Coronary artery (tissue), 2 donors: ENCODE results near the gene TRIM58.

Source experiments
- DNase-seq: peaks from one replicate; pipeline ENCODE4 v3.0.0-alpha.2; 2017; ENCODE audit warnings: low spot score
- H3K27ac ChIP-seq, 2 donors: fragments of 200-600 bp; sonication (generic); one replicate each; pipeline ENCODE4 v1.5.1; 2016 to 2019
- H3K4me3 ChIP-seq: fragments of 200-600 bp; sonication (generic); 2 replicates; pipeline ENCODE4 v1.5.1; 2016; ENCODE audit warnings: mild to moderate bottlenecking, moderate library complexity
- TF ChIP-seq, protein P1 (sequence below): fragments of 200-600 bp; sonication (generic); IDR thresholded peaks from one replicate; pipeline ENCODE4 v1.5.1; 2019; ENCODE audit warnings: antibody characterized with exemption

Gene TRIM58

DNA sequence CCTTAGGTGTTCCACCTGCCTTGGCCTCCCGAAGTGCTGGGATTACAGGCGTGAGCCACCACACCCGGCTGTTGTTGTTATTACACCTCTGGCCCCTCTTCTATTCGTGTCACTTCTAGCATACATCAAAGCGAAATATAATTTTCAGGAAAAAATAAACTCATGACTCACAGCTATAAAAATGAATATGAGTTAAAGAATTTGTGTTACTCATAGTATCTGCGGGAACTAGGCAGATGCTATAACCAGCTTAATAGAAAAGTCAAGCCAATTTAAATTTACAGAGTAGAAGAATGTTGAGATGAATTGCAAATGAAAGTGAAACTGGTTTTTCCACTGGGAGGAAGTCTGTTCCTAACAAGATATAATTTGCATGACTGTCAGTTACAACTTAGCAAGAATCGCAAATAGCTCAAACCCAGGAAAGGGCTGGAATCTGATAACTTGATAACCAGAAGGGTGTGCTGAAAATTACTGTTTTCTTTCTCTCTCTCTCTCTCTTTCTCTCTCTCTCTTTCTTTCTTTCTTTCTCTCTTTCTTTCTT lies 49.6 kb downstream of the TRIM58 start:
- no peak for DNase-seq
- Histone ChIP-seq H3K4me3 (peak overlapping the region; percentile 64), H3K27ac (peak overlapping the region in 1 of 2 donors; percentile 15)
- TF ChIP-seq, protein P1, sequence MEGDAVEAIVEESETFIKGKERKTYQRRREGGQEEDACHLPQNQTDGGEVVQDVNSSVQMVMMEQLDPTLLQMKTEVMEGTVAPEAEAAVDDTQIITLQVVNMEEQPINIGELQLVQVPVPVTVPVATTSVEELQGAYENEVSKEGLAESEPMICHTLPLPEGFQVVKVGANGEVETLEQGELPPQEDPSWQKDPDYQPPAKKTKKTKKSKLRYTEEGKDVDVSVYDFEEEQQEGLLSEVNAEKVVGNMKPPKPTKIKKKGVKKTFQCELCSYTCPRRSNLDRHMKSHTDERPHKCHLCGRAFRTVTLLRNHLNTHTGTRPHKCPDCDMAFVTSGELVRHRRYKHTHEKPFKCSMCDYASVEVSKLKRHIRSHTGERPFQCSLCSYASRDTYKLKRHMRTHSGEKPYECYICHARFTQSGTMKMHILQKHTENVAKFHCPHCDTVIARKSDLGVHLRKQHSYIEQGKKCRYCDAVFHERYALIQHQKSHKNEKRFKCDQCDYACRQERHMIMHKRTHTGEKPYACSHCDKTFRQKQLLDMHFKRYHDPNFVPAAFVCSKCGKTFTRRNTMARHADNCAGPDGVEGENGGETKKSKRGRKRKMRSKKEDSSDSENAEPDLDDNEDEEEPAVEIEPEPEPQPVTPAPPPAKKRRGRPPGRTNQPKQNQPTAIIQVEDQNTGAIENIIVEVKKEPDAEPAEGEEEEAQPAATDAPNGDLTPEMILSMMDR, result no peak

DNA sequence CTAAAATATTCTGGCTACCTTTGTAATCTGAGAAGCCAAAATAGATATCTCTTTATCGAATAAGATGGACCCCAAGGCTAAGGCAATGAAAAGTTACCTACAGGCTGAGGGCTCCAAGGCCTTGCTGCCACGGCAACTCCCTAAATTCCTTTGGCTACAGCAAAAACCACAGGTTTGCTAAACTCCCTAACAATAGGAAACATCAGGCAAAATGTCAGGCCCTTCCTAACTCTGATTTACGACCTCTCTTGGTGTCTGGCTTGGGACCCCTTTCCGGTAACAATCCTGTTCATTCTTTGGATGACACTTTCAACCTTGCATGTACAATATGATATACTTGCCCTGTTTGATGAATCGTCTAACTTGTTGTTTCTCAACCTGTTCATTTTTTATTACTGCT lies 51.8 kb downstream of the TRIM58 start:
- no peak overlapping the region for H3K4me3 ChIP-seq
- no peak for DNase-seq
- H3K27ac ChIP-seq, result no peak overlapping the region
- TF ChIP-seq, protein P1, result no peak

DNA sequence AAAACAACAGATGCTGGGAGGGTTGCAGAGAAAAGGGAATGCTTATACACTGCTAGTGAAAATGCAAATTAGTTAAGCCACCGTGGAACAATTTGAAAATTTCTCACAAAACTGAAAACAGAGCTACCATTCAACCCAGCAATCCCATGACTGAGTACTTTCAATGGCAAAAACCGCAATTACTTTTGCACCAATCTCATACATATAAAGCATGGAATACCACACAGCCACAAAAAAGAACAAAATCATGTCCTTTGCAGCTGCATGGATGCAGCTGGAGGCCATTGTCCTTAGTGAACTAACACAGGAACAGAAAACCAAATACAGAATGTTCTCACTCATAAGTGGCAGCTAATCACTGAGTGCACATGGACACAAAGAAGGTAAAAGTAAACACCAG lies 56.8 kb downstream of the TRIM58 start:
- H3K4me3 ChIP-seq, result no peak overlapping the region
- TF ChIP-seq, protein P1, result no peak
- no peak for DNase-seq
- no peak overlapping the region for H3K27ac ChIP-seq

DNA sequence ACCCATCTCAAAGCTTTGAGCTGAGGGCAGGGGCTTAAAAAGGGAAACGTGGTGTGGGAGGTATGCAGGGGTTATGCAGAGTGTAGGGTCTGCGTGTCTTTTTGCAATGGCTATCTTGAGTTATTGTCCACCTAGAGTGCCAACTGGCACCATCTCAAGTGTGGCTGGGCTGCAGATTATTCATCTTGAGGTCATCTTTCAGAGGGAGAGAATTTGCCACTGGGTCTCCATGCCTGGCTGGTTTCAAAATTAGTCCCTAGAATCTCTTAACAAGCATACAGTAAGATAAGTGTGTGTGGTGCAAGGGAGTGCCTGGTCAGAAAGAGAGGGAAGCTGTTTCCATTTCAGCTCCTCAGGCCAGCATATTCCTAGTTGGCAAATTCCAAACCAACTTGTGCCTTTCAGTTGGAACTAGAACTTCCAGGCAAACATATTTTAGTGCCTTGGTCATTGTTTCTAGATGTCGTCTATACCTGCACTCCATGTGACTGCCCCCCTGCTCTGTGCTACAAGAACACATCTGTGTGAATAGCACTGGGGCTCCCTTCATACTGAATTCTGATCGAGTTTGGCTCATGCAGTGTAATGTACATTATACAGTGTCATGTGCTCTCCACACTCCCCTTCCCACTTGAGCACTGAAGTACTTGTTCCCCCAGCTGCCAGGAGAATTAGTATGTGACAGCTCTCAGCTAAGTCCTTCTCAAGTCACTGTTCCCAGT lies 58.1 kb downstream of the TRIM58 start:
- Histone ChIP-seq H3K27ac (no peak overlapping the region), H3K4me3 (no peak overlapping the region)
- TF ChIP-seq, protein P1, result no peak
- DNase-seq, result no peak

DNA sequence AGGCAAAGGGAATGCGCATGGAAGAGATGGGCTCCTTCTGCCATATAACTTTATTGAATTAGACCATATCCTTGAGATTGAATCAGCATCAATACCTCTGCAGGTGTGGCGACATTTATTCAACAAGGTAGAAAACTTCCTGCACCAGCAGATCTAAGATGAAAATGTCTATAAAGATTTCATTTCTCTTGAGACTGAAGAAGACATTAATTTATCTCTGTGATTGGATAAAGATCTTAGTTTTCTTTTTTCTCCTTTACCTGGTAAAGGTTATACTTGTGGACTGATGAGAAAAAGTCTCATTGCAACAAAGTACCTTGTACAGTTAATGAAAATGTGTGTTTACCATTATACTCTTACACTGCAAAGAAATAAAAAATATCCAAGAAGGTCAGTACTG lies 63.0 kb downstream of the TRIM58 start, which contains the start of gene OR2T8:
OR2T8 (plus strand) TSS at position 301 of the 400 bp plus-strand sequence. CDS start 766 bp downstream, outside the sequence.
- H3K4me3 ChIP-seq, result no peak within 1 kb of the TSS
- no peak for DNase-seq
- TF ChIP-seq, protein P1, result no peak
- H3K27ac ChIP-seq, result no peak within 1 kb of the TSS

DNA sequence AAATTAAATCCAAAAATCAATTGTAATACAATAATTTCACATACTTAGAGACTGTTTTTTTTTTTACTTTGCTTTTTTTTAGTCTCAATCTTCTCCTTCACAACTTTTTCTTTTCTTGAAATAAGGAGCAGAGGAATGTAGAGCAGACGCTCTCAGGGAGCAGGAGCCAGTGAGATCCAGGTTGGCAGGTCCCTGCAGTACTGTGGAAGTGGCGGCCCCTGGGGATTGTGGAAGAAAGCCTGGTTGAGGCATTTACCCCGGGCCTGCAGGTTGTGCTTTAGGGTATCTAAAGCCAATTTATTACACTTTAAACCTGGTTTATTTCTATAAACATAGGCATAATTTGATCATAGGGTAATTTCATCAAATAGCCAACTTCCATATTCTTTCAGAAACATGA lies 67.0 kb downstream of the TRIM58 start:
- Histone ChIP-seq H3K4me3 (no peak overlapping the region), H3K27ac (no peak overlapping the region)
- TF ChIP-seq, protein P1, result no peak
- DNase-seq, result no peak

DNA sequence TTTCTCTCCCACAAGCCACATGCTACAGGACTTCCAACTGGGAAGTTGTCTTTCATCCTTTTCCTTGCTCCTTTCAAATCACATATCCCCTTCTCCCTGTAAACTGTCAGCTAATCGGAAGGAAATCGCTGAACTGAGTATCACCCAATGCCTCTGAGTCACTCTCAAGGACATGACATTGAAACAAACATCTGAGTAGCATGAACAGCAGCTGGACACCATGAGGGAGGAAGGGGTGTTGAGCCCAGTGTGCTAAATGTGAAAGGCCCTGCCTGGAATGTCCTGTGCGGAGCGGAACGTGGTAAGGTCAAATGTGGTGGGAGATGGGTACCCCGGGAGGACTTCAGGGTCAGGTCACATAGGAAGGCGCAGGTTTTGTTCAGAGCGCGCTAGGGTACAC lies 67.9 kb downstream of the TRIM58 start, which contains the start of gene OR2AJ1:
OR2AJ1 (plus strand) TSS at position 22 of the 400 bp plus-strand sequence. CDS start 8,880 bp downstream, outside the sequence.
- H3K4me3 ChIP-seq, result no peak within 1 kb of the TSS
- no peak for DNase-seq
- H3K27ac ChIP-seq, result no peak within 1 kb of the TSS
- TF ChIP-seq, protein P1, result no peak
